IMR-90 (cell line): ENCODE results near the gene CDK8. TPM values are rescaled to one million over a fixed set of nuclear protein-coding genes. Genes with fewer than 3 reads are reported as not detected.

Experiments used
- ATAC-seq: fragments of 200-7000 bp; cut with Tn5 transposase; 2 replicates; pipeline ENCODE4 v1.9.1; 2020; ENCODE audit warnings: low read depth, mild to moderate bottlenecking, moderate library complexity
- BruUV-seq: library from RNA; stranded (reverse); fragments of 400-500 nt; replicated peaks from 2 replicates; lab custom pipeline; 2021; lab: Mats Ljungman, UMichigan
- CTCF ChIA-PET: fragments of 300-600 bp; formaldehyde crosslinking; extraction: SDS; loops from one replicate; lab custom pipeline; 2021; ENCODE audit warnings: antibody characterized with exemption; lab: Yijun Ruan, JAX
- POLR2A ChIA-PET: fragments of 300-600 bp; sonication (Branson Sonifier 250); formaldehyde crosslinking; loops from one replicate; lab custom pipeline; 2022; ENCODE audit warnings: antibody characterized with exemption; ENCODE audit not compliant: unreplicated experiment; lab: Charles Lee
- DNase-seq: peaks from one replicate; pipeline ENCODE4 v3.0.0; 2013
- H2AFZ ChIP-seq: replicated peaks from 2 replicates; pipeline ENCODE3; 2013; ENCODE audit warnings: low read length, mild to moderate bottlenecking; ENCODE audit not compliant: poor library complexity
- H2AK5ac ChIP-seq: 2 replicates; pipeline ENCODE4 v1.6.1; 2013; ENCODE audit warnings: low read depth, low read length, inconsistent platforms
- H2AK9ac ChIP-seq: replicated peaks from 2 replicates; pipeline ENCODE3; 2013; ENCODE audit warnings: mild to moderate bottlenecking, low read depth, low read length, moderate library complexity; ENCODE audit not compliant: poor library complexity
- H2BK120ac ChIP-seq: 2 replicates; pipeline ENCODE4 v1.6.1; 2013; ENCODE audit warnings: low read depth, low read length, inconsistent platforms
- H2BK15ac ChIP-seq: 3 replicates; pipeline ENCODE4 v1.6.1; 2013; ENCODE audit warnings: low read depth, low read length, inconsistent platforms
- H2BK20ac ChIP-seq: 2 replicates; pipeline ENCODE4 v1.6.1; 2013; ENCODE audit warnings: low read depth, mild to moderate bottlenecking, inconsistent platforms, low read length, moderate library complexity
- H2BK5ac ChIP-seq: 2 replicates; pipeline ENCODE4 v1.6.1; 2013; ENCODE audit warnings: mild to moderate bottlenecking, low read depth, low read length, inconsistent platforms; ENCODE audit not compliant: poor library complexity, severe bottlenecking
- H3K14ac ChIP-seq: replicated peaks from 2 replicates; pipeline ENCODE4 v1.6.1; 2013; ENCODE audit warnings: low read depth, low read length, inconsistent platforms
- H3K18ac ChIP-seq: 2 replicates; pipeline ENCODE4 v1.6.1; 2013; ENCODE audit warnings: low read depth, low read length, control low read depth
- H3K23ac ChIP-seq: 2 replicates; pipeline ENCODE4 v1.6.1; 2013; ENCODE audit warnings: low read depth, low read length, inconsistent platforms
- H3K27ac ChIP-seq: 2 replicates; pipeline ENCODE4 v1.5.1; 2013; ENCODE audit warnings: mild to moderate bottlenecking, control low read depth, low read length; ENCODE audit not compliant: insufficient read depth
- H3K27me3 ChIP-seq: 2 replicates; pipeline ENCODE4 v1.6.1; 2013; ENCODE audit warnings: low read length; ENCODE audit not compliant: control insufficient read depth, insufficient read depth
- H3K36me3 ChIP-seq: 2 replicates; pipeline ENCODE4 v1.6.1; 2013; ENCODE audit warnings: low read length, mixed read lengths; ENCODE audit not compliant: control insufficient read depth, insufficient read depth
- H3K4ac ChIP-seq: 2 replicates; pipeline ENCODE4 v1.6.1; 2013; ENCODE audit warnings: low read depth, low read length, inconsistent platforms
- H3K4me1 ChIP-seq: 2 replicates; pipeline ENCODE4 v1.6.1; 2013; ENCODE audit warnings: low read length, mixed read lengths; ENCODE audit not compliant: control insufficient read depth, insufficient read depth
- H3K4me2 ChIP-seq: 2 replicates; pipeline ENCODE4 v1.6.1; 2013; ENCODE audit warnings: low read depth, mild to moderate bottlenecking, control low read depth, low read length, moderate library complexity
- H3K4me3 ChIP-seq: 2 replicates; pipeline ENCODE4 v1.5.1; 2013; ENCODE audit warnings: low read depth, mild to moderate bottlenecking, control low read depth, low read length, moderate library complexity; ENCODE audit not compliant: insufficient read depth
- H3K56ac ChIP-seq: 2 replicates; pipeline ENCODE4 v1.6.1; 2013; ENCODE audit warnings: low read length, inconsistent platforms; ENCODE audit not compliant: insufficient read depth; ENCODE audit errors: extremely low read depth
- H3K79me1 ChIP-seq, 2 experiments: 2 replicates each; pipeline ENCODE4 v1.6.1; 2013; ENCODE audit warnings: low read length in 2 of 2, inconsistent platforms in 1 of 2, low read depth in 1 of 2
- H3K9ac ChIP-seq: 2 replicates; pipeline ENCODE4 v1.6.1; 2013; ENCODE audit warnings: low read depth, low read length, control low read depth
- H3K9me1 ChIP-seq: 2 replicates; pipeline ENCODE4 v1.6.1; 2013; ENCODE audit warnings: low read length, inconsistent platforms; ENCODE audit not compliant: insufficient read depth
- H3K9me3 ChIP-seq: 2 replicates; pipeline ENCODE4 v1.6.1; 2013; ENCODE audit warnings: low read length; ENCODE audit not compliant: control insufficient read depth, insufficient read depth
- H4K20me1 ChIP-seq: 2 replicates; pipeline ENCODE4 v1.6.1; 2013; ENCODE audit warnings: low read length, inconsistent platforms; ENCODE audit not compliant: insufficient read depth
- H4K5ac ChIP-seq: 2 replicates; pipeline ENCODE4 v1.6.1; 2013; ENCODE audit warnings: mild to moderate bottlenecking, low read depth, low read length, control low read depth
- H4K8ac ChIP-seq, 2 experiments: 2 replicates each; pipeline ENCODE4 v1.6.1; 2013; ENCODE audit warnings: low read depth in 2 of 2, low read length in 2 of 2, control low read depth in 1 of 2, inconsistent platforms in 1 of 2
- H4K91ac ChIP-seq: 2 replicates; pipeline ENCODE4 v1.6.1; 2013; ENCODE audit warnings: low read depth, low read length, inconsistent platforms; ENCODE audit not compliant: insufficient read depth
- CTCF ChIP-seq: conservative IDR thresholded peaks from 2 replicates; pipeline ENCODE4 v1.5.1; 2012; ENCODE audit warnings: mild to moderate bottlenecking, low read depth, low read length, improper control_type of control experiment
- SMC3 ChIP-seq: fragments of 150-350 bp; IDR thresholded peaks from 2 replicates; pipeline ENCODE4 v1.6.1; 2016; ENCODE audit warnings: low read depth, mild to moderate bottlenecking, antibody characterized with exemption, low read length, moderate library complexity
- WGBS, 2 experiments: methylation state at CpG; one replicate each; pipeline versions ENCODE4 v1.1.5 to v1.1.7; 2013; ENCODE audit warnings: missing lambda C conversion rate in 2 of 2; ENCODE audit not compliant: insufficient read length in 1 of 2; ENCODE audit errors: extremely low coverage in 2 of 2; 5-methylcytosine and 5-hydroxymethylcytosine counted together
- dilution Hi-C: fragments of 300-500 bp; cut with HindIII; formaldehyde crosslinking; loops from one replicate; pipeline ENCODE4 v1.14.3; 2018; ENCODE audit warnings: low sequenced_read_pairs; ENCODE audit not compliant: unreplicated experiment
- in situ Hi-C: fragments of 300-500 bp; cut with MboI; formaldehyde crosslinking; loops from 3 replicates; pipeline ENCODE4 v1.14.3; 2019; ENCODE audit warnings: low sequenced_read_pairs, inconsistent platforms, mixed read lengths
- intact Hi-C: fragments of 100-400 bp; cut with micrococcal nuclease; formaldehyde crosslinking; loops from 2 replicates; pipeline ENCODE4 v1.10.0; 2022
- polyA plus RNA-seq, 3 experiments: library from polyadenylated mRNA; depleted of rRNA; stranded (reverse); fragments of >200 nt; gene quantifications; 2 replicates each; pipeline ENCODE4 v1.2.3, GENCODE V29; 2012; ENCODE audit warnings: low replicate concordance in 1 of 3
- total RNA-seq: library from RNA; depleted of rRNA; stranded (reverse); fragments of >200 nt; gene quantifications from 2 replicates; pipeline ENCODE4 v1.2.3, GENCODE V29; 2012

CDK8 gene
- total and polyA plus RNA-seq, 2 of the 4 experiments (the other 2 are of a cell fraction) = 15.4 to 19.0 TPM

- Histone ChIP-seq H2BK15ac (no peak overlapping the region), H3K4ac (no peak overlapping the region), H3K27ac (no peak overlapping the region), H3K14ac (no peak overlapping the region), H3K23ac (no peak overlapping the region), H2BK120ac (no peak overlapping the region), H3K4me2 (no peak overlapping the region), H4K91ac (no peak overlapping the region), H2BK5ac (no peak overlapping the region), H4K20me1 (peaks cover 20% of the 10 kb centered on the region; the same call in 1 of the 2 replicates), H3K56ac (no peak overlapping the region), H3K9me1 (no peaks in the 10 kb centered on the region), H3K4me3 (no peak overlapping the region), H2AK5ac (no peak overlapping the region), H2BK20ac (no peak overlapping the region), H3K79me1 (peaks cover 12 to 27% of the 10 kb centered on the region in 2 experiments; a peak in 3 of 4 replicates), H3K36me3 (no peaks in the 10 kb centered on the region), H4K8ac (no peak overlapping the region), H2AK9ac (no peak overlapping the region), H3K27me3 (no peaks in the 10 kb centered on the region), H3K9me3 (no peaks in the 10 kb centered on the region), H3K9ac (no peak overlapping the region), H4K5ac (no peak overlapping the region), H3K18ac (no peak overlapping the region), H2AFZ (no peak overlapping the region), H3K4me1 (peaks cover 5% of the 10 kb centered on the region; the same call in 1 of the 2 replicates)
- DNase-seq (peak; percentile 4), ATAC-seq (no peak)
- ChIA-PET CTCF (interaction anchor here (0.6 kb wide), 1 partner anchor 23 kb away, joined by 3 read pairs; no protein-coding TSS in a partner anchor), POLR2A (no interaction called here)
- dilution Hi-C loops = no loop called here
- no CpG with 5 or more reads among the region's 1 CpG for WGBS, 2 experiments
- TF ChIP-seq SMC3 (no peak), CTCF (no peak)
- in situ Hi-C loops = no loop called here
- no TSS peak for BruUV-seq
- intact Hi-C loops = no loop called here
These were observed 71.9 kb downstream of the CDK8 start for GRCh38 chr13:26325876-26326275.
